ENCODE results near the gene BLCAP. TPM values are rescaled to one million over a fixed set of nuclear protein-coding genes. Genes with fewer than 3 reads are reported as not detected.
"Not testable (repeated sequence)": the region's sequence is repeated elsewhere in the genome, so short reads cannot be mapped to it uniquely, and the experiment has no call there.

Gene BLCAP
- total and polyA plus RNA-seq, 4 donors = 53.3 to 81.5 (median 55.2) TPM

DNA sequence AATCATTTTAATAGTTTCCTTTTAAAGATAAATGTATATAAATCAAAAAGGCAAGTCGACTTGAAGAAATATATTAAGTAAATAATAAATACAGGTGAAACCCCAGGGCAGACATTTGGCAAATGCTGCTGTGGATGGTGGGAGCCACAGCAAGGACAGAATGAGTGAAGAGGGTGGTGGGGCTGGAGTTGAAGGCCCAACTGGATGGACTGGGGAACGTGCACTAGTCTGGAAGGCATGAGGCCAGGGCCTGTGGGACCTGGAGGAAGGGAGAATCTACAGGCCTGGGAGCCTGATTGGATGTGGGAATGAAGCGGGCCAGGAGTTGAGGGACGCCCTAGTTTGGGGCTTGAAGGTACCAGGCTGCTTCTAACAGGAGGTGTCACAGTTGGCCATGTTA, 30.6 kb upstream of the BLCAP start:
- no peak for DNase-seq
- Histone ChIP-seq H3K9me3 (ENCODE audit: control insufficient read depth in 4 of 4, insufficient read depth in 3 of 4, low read length in 3 of 4) (no peaks in the 10 kb centered on the region), H3K9ac (ENCODE audit: insufficient read depth in 1 of 2, low read length in 2 of 2) (no peak overlapping the region), H3K27ac (ENCODE audit: low read depth in 1 of 2, low read length in 1 of 2) (no peak overlapping the region), H3K36me3 (ENCODE audit: control insufficient read depth in 4 of 4, insufficient read depth in 4 of 4, low read length in 4 of 4) (no peaks in the 10 kb centered on the region), H3K4me3 (no peak overlapping the region), H3K27me3 (ENCODE audit: control insufficient read depth in 3 of 3, insufficient read depth in 3 of 3, low read length in 2 of 3) (no peaks in the 10 kb centered on the region), H3K4me1 (ENCODE audit: control insufficient read depth in 5 of 5, insufficient read depth in 5 of 5, low read length in 5 of 5) (no peaks in the 10 kb centered on the region)
- 79 to 84% methylated on average over 4 of the region's 4 CpGs for WGBS, 2 donors
- TF ChIP-seq, protein P1, sequence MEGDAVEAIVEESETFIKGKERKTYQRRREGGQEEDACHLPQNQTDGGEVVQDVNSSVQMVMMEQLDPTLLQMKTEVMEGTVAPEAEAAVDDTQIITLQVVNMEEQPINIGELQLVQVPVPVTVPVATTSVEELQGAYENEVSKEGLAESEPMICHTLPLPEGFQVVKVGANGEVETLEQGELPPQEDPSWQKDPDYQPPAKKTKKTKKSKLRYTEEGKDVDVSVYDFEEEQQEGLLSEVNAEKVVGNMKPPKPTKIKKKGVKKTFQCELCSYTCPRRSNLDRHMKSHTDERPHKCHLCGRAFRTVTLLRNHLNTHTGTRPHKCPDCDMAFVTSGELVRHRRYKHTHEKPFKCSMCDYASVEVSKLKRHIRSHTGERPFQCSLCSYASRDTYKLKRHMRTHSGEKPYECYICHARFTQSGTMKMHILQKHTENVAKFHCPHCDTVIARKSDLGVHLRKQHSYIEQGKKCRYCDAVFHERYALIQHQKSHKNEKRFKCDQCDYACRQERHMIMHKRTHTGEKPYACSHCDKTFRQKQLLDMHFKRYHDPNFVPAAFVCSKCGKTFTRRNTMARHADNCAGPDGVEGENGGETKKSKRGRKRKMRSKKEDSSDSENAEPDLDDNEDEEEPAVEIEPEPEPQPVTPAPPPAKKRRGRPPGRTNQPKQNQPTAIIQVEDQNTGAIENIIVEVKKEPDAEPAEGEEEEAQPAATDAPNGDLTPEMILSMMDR (IDR thresholded peaks at IDR 0.05; ENCODE audit: control extremely low read depth, extremely low read depth) = no peak
- no peak for ATAC-seq (ENCODE audit: insufficient read depth, low FRiP score)

DNA sequence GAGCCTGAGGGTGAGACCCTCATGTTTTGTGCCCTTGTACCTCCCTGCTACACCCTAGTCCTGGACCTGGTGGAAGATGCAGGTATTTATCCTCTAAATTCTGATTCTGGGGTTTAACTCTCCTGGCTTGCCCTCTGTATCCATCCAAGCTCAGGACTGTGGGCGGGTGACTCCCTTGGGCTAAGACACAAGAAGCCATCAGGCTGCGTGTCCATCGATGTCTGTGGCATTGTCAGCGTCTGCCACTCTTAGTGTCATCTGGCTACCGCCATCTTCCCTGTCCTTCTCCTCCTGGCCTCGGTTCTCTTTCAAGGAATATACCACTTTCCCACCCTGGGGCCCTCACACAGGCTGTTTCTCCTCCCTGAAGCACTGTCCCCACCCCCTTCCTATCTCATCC, 28.9 kb upstream of the BLCAP start:
- Histone ChIP-seq H3K4me1 (ENCODE audit: control insufficient read depth in 5 of 5, insufficient read depth in 5 of 5, low read length in 5 of 5) (no peaks in the 10 kb centered on the region), H3K4me3 (no peak overlapping the region), H3K9ac (ENCODE audit: insufficient read depth in 1 of 2, low read length in 2 of 2) (no peak overlapping the region), H3K27me3 (ENCODE audit: control insufficient read depth in 3 of 3, insufficient read depth in 3 of 3, low read length in 2 of 3) (no peaks in the 10 kb centered on the region), H3K36me3 (ENCODE audit: control insufficient read depth in 4 of 4, insufficient read depth in 4 of 4, low read length in 4 of 4) (no peaks in the 10 kb centered on the region), H3K9me3 (ENCODE audit: control insufficient read depth in 4 of 4, insufficient read depth in 3 of 4, low read length in 3 of 4) (no peaks in the 10 kb centered on the region), H3K27ac (ENCODE audit: low read depth in 1 of 2, low read length in 1 of 2) (no peak overlapping the region)
- DNase-seq (no peak), ATAC-seq (ENCODE audit: insufficient read depth, low FRiP score) (no peak)
- 87 to 95% methylated on average over 6 of the region's 6 CpGs for WGBS, 2 donors
- TF ChIP-seq, protein P1 (IDR thresholded peaks at IDR 0.05; ENCODE audit: control extremely low read depth, extremely low read depth) = no peak

DNA sequence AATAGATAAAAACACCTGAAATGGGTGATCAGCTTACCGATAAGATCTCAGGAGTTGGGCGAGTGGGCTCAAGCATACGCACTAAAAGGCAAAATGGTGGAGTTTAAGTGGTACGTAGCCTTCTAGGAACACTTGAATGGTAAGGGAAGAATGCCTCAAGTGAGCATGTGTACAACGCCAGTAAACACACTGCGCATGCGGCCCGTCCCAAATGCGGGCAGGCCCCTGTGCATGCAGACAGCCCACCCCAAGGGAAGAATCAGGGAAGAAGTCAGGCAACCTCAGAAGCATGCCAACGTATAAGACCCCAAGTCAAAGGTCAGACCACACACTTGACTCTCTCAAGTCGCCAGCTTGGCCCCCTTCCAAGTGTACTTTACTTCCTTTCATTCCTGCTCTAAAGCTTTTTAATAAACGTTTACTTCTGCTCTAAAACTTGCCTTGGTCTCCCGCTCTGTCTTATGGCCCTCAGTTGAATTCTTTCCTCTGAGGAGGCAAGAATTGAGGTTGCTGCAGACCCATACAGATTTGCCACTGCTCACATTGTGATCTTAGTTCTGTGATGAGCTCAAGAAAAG, 27.1 kb upstream of the BLCAP start:
- H3K27ac ChIP-seq (ENCODE audit: low read depth in 1 of 2, low read length in 1 of 2); H3K4me3 ChIP-seq; H3K4me1 ChIP-seq (ENCODE audit: control insufficient read depth in 5 of 5, insufficient read depth in 5 of 5, low read length in 5 of 5); DNase-seq; H3K36me3 ChIP-seq (ENCODE audit: control insufficient read depth in 4 of 4, insufficient read depth in 4 of 4, low read length in 4 of 4); H3K9me3 ChIP-seq (ENCODE audit: control insufficient read depth in 4 of 4, insufficient read depth in 3 of 4, low read length in 3 of 4); ATAC-seq (ENCODE audit: insufficient read depth, low FRiP score); H3K9ac ChIP-seq (ENCODE audit: insufficient read depth in 1 of 2, low read length in 2 of 2); H3K27me3 ChIP-seq (ENCODE audit: control insufficient read depth in 3 of 3, insufficient read depth in 3 of 3, low read length in 2 of 3): not testable (repeated sequence)
- WGBS, 2 donors = 53 to 70% methylated on average over 13 of the region's 13 CpGs

DNA sequence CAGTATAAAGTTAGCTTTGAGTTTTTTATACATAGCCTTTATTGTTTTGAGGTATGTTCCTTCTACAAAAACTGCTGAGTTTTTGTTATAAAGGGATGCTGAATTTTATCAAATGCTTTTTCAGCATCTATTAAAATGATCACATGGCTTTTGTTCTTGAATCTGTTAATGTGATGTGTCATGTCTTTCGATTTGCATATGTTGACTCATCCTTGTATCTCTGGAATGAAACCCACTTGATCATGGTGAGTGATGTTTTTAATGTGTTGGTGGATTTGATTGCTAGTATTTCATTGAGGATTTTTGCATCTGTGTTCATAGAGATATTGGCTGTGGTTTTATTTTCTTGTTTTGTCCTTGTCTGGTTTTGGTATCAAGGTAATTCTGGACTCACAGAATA, 24.7 kb upstream of the BLCAP start:
- no peaks in the 10 kb centered on the region for H3K27me3 ChIP-seq (ENCODE audit: control insufficient read depth in 3 of 3, insufficient read depth in 3 of 3, low read length in 2 of 3)
- DNase-seq (no peak), ATAC-seq (ENCODE audit: insufficient read depth, low FRiP score) (no peak)
- H3K9ac ChIP-seq (ENCODE audit: insufficient read depth in 1 of 2, low read length in 2 of 2) = no peak overlapping the region
- no peak overlapping the region for H3K4me3 ChIP-seq
- TF ChIP-seq, protein P1 (IDR thresholded peaks at IDR 0.05; ENCODE audit: control extremely low read depth, extremely low read depth) = no peak
- H3K36me3 ChIP-seq (ENCODE audit: control insufficient read depth in 4 of 4, insufficient read depth in 4 of 4, low read length in 4 of 4) = no peaks in the 10 kb centered on the region
- 75 to 76% methylated on average over 1 of the region's 1 CpG for WGBS, 2 donors
- no peaks in the 10 kb centered on the region for H3K9me3 ChIP-seq (ENCODE audit: control insufficient read depth in 4 of 4, insufficient read depth in 3 of 4, low read length in 3 of 4)
- no peak overlapping the region for H3K27ac ChIP-seq (ENCODE audit: low read depth in 1 of 2, low read length in 1 of 2)
- H3K4me1 ChIP-seq (ENCODE audit: control insufficient read depth in 5 of 5, insufficient read depth in 5 of 5, low read length in 5 of 5) = no peaks in the 10 kb centered on the region

DNA sequence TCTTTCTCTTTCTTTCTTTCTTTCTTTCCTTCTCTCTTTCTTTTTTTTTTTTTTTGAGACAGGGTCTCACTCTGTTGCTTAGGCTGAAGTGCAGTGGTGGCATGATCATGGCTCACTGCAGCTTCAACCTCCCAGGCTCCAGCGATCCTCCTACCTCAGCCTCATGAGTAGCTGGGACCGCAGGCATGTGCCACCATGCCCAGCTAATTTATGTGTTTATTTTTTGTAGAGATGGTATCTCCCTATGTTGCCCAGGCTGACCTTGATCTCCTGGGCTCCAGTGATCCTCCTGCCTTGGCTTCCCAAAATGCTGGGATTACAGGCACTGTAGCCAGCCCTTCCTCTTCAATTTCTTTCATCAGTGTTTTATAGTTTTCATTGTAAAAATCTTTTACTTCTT, 24.0 kb upstream of the BLCAP start:
- WGBS, 2 donors = 83 to 85% methylated on average over 2 of the region's 2 CpGs
- H3K9me3 ChIP-seq (ENCODE audit: control insufficient read depth in 4 of 4, insufficient read depth in 3 of 4, low read length in 3 of 4) = not testable (repeated sequence)

DNA sequence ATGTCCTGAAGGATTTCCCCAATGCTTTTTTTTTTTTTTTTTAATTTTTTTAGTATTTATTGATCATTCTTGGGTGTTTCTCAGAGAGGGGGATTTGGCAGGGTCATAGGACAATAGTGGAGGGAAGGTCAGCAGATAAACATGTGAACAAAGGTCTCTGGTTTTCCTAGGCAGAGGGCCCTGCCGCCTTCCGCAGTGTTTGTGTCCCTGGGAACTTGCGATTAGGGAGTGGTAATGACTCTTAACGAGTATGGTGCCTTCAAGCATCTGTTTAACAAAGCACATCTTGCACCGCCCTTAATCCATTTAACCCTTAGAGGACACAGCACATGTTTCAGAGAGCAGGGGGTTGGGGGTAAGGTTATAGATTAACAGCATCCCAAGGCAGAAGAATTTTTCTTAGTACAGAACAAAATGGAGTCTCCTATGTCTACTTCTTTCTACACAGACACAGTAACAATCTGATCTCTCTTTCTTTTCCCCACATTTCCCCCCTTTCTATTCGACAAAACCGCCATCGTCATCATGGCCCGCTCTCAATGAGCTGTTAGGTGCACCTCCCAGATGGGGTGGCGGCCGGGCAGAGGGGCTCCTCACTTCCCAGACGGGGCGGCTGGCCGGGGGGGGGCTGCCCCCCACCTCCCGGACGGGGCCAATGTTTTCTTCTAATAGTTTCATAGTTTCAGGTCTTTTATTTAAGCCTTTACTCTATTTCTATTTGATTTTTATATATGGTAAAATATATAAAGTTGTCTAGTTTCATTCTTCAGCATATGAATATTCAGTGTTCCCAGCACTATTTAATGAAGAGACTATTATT, 22.6 kb upstream of the BLCAP start:
- not testable (repeated sequence) for H3K36me3 ChIP-seq (ENCODE audit: control insufficient read depth in 4 of 4, insufficient read depth in 4 of 4, low read length in 4 of 4); H3K4me3 ChIP-seq; DNase-seq; H3K9me3 ChIP-seq (ENCODE audit: control insufficient read depth in 4 of 4, insufficient read depth in 3 of 4, low read length in 3 of 4); H3K9ac ChIP-seq (ENCODE audit: insufficient read depth in 1 of 2, low read length in 2 of 2); H3K27me3 ChIP-seq (ENCODE audit: control insufficient read depth in 3 of 3, insufficient read depth in 3 of 3, low read length in 2 of 3); ATAC-seq (ENCODE audit: insufficient read depth, low FRiP score); H3K27ac ChIP-seq (ENCODE audit: low read depth in 1 of 2, low read length in 1 of 2); H3K4me1 ChIP-seq (ENCODE audit: control insufficient read depth in 5 of 5, insufficient read depth in 5 of 5, low read length in 5 of 5)
- 65 to 69% methylated on average over 16 of the region's 16 CpGs for WGBS, 2 donors

More for the DNA sequence above, 24.0 kb upstream of the BLCAP start:
- DNase-seq; ATAC-seq (ENCODE audit: insufficient read depth, low FRiP score); H3K4me3 ChIP-seq; H3K9ac ChIP-seq (ENCODE audit: insufficient read depth in 1 of 2, low read length in 2 of 2); H3K36me3 ChIP-seq (ENCODE audit: control insufficient read depth in 4 of 4, insufficient read depth in 4 of 4, low read length in 4 of 4); H3K27ac ChIP-seq (ENCODE audit: low read depth in 1 of 2, low read length in 1 of 2); H3K27me3 ChIP-seq (ENCODE audit: control insufficient read depth in 3 of 3, insufficient read depth in 3 of 3, low read length in 2 of 3); H3K4me1 ChIP-seq (ENCODE audit: control insufficient read depth in 5 of 5, insufficient read depth in 5 of 5, low read length in 5 of 5): not testable (repeated sequence)
